WTC11 (cell line): ENCODE data around the gene VWC2. TPM values are rescaled to one million over a fixed set of nuclear protein-coding genes. Genes with fewer than 3 reads are reported as not detected.

Source experiments
- ATAC-seq: fragments of 200-7000 bp; cut with Tn5 transposase; 2 replicates; pipeline ENCODE4 v1.10.0; 2021; ENCODE audit warnings: mild to moderate bottlenecking, moderate library complexity
- CTCF ChIA-PET: fragments of 300-600 bp; sonication (Branson Sonifier 250); formaldehyde crosslinking; loops from one replicate; lab custom pipeline; 2021; ENCODE audit warnings: antibody characterized with exemption; lab: Charles Lee
- POLR2A ChIA-PET: fragments of 350-600 bp; sonication (Branson Sonifier 250); formaldehyde crosslinking; loops from one replicate; lab custom pipeline; 2021; ENCODE audit warnings: antibody characterized with exemption; lab: Charles Lee
- DNase-seq: peaks from one replicate; pipeline ENCODE4 v3.0.0; 2021; ENCODE audit warnings: low spot score
- H3K27ac Mint-ChIP-seq: 2 replicates; pipeline ENCODE4 v1.8.0; 2021; ENCODE audit warnings: mixed read lengths
- H3K27me3 Mint-ChIP-seq: 2 replicates; pipeline ENCODE4 v1.8.0; 2021; ENCODE audit warnings: low read depth, mild to moderate bottlenecking, moderate library complexity, mixed read lengths
- H3K36me3 Mint-ChIP-seq: 2 replicates; pipeline ENCODE4 v1.8.0; 2021; ENCODE audit warnings: mixed read lengths
- H3K4me1 Mint-ChIP-seq: 2 replicates; pipeline ENCODE4 v1.8.0; 2022; ENCODE audit warnings: mixed read lengths
- H3K4me3 Mint-ChIP-seq: 2 replicates; pipeline ENCODE4 v1.8.0; 2021; ENCODE audit warnings: mild to moderate bottlenecking, moderate library complexity, mixed read lengths
- H3K9me3 Mint-ChIP-seq: 2 replicates; pipeline ENCODE4 v1.8.0; 2021; ENCODE audit warnings: mixed read lengths
- ATF6 ChIP-seq: sonication (generic); formaldehyde crosslinking; IDR thresholded peaks from 2 replicates; pipeline ENCODE4 v1.8.1; 2023; ENCODE audit warnings: mild to moderate bottlenecking, missing genetic modification reagents
- ELF4 ChIP-seq: sonication (generic); formaldehyde crosslinking; IDR thresholded peaks from 2 replicates; pipeline ENCODE4 v1.8.1; 2022; ENCODE audit warnings: low read depth, mild to moderate bottlenecking, moderate library complexity, missing genetic modification reagents
- ESRRA ChIP-seq: sonication (generic); formaldehyde crosslinking; IDR thresholded peaks from 2 replicates; pipeline ENCODE4 v1.8.1; 2022; ENCODE audit warnings: mild to moderate bottlenecking, missing genetic modification reagents, borderline replicate concordance
- FOXP4 ChIP-seq: sonication (generic); formaldehyde crosslinking; IDR thresholded peaks from 2 replicates; pipeline ENCODE4 v1.8.0; 2022; ENCODE audit warnings: mild to moderate bottlenecking, missing genetic modification reagents
- HMGA2 ChIP-seq: fragments of 250-450 bp; sonication (Bioruptor Pico); IDR thresholded peaks from 2 replicates; pipeline ENCODE4 v1.4.0; 2021; ENCODE audit warnings: mild to moderate bottlenecking, moderate library complexity
- NFYB ChIP-seq: sonication (generic); formaldehyde crosslinking; conservative IDR thresholded peaks from 2 replicates; pipeline ENCODE4 v1.8.0; 2022; ENCODE audit warnings: low read depth, missing genetic modification reagents
- SMAD4 ChIP-seq: sonication (generic); formaldehyde crosslinking; IDR thresholded peaks from 2 replicates; pipeline ENCODE4 v1.8.0; 2022; ENCODE audit warnings: mild to moderate bottlenecking, missing genetic modification reagents
- ZBTB21 ChIP-seq: sonication (generic); formaldehyde crosslinking; IDR thresholded peaks from 2 replicates; pipeline ENCODE4 v1.8.1; 2023; ENCODE audit warnings: mild to moderate bottlenecking, missing genetic modification reagents, borderline replicate concordance
- ZMAT4 ChIP-seq: fragments of 250-450 bp; sonication (Bioruptor Pico); IDR thresholded peaks from 2 replicates; pipeline ENCODE4 v1.9.0; 2021; ENCODE audit warnings: mild to moderate bottlenecking
- ZNF121 ChIP-seq: sonication (generic); formaldehyde crosslinking; IDR thresholded peaks from 2 replicates; pipeline ENCODE4 v1.8.0; 2023; ENCODE audit warnings: missing genetic modification reagents
- ZNF138 ChIP-seq: sonication (generic); formaldehyde crosslinking; conservative IDR thresholded peaks from 2 replicates; pipeline ENCODE4 v1.8.1; 2022; ENCODE audit warnings: mild to moderate bottlenecking, moderate library complexity, missing genetic modification reagents
- ZNF281 ChIP-seq: sonication (generic); formaldehyde crosslinking; IDR thresholded peaks from 2 replicates; pipeline ENCODE4 v1.8.0; 2023; ENCODE audit warnings: mild to moderate bottlenecking, missing genetic modification reagents
- ZNF423 ChIP-seq: fragments of 250-450 bp; sonication (Bioruptor Pico); IDR thresholded peaks from 2 replicates; pipeline ENCODE4 v2.1.2; 2022; ENCODE audit warnings: mild to moderate bottlenecking, moderate library complexity
- ZNF671 ChIP-seq: fragments of 250-450 bp; sonication (Bioruptor Pico); IDR thresholded peaks from 2 replicates; pipeline ENCODE4 v1.8.0; 2021; ENCODE audit warnings: mild to moderate bottlenecking
- total RNA-seq: library from RNA; stranded (reverse); gene quantifications from 3 replicates; pipeline ENCODE4 v1.2.3, GENCODE V29; 2021
- TF ChIP-seq, protein P1 (sequence below): fragments of 250-450 bp; sonication (Bioruptor Pico); IDR thresholded peaks from 2 replicates; pipeline ENCODE4 v1.9.0; 2021; ENCODE audit warnings: moderate library complexity, mild to moderate bottlenecking, inconsistent platforms, borderline replicate concordance
- TF ChIP-seq, protein P2 (sequence below): sonication (generic); formaldehyde crosslinking; IDR thresholded peaks from 2 replicates; pipeline ENCODE4 v1.8.1; 2023; ENCODE audit warnings: mild to moderate bottlenecking, moderate library complexity, missing genetic modification reagents
- TF ChIP-seq, protein P3 (sequence below): sonication (generic); formaldehyde crosslinking; IDR thresholded peaks from 2 replicates; pipeline ENCODE4 v1.8.0; 2022; ENCODE audit warnings: mild to moderate bottlenecking, missing genetic modification reagents

VWC2 gene
- total RNA-seq, 1 experiment from 2014 or later, result 0.79 TPM

DNA sequence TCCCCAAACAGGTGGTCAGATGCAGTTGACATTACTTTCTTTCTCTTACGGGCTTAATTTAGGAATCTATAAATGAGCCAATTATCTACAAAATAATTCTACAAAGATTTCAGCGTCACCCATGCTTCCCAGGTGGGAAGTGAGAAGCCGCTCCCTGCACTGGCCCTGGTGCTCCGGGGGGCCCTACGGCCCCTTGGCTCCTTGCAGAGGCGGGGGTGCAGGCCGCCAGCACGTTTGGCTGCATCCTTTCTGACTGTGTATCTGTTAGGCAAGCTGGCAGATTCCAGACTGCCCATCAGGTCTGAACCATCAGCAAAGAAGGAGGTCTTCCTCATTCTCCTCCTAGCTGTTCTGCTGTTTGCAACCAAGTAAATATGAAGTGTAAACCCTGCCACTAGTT lies 16.3 kb downstream of the VWC2 start (continued):
- TF ChIP-seq FOXP4 (CRISPR knock-in tag) (no peak), ZBTB21 (CRISPR knock-in tag) (no peak)

DNA sequence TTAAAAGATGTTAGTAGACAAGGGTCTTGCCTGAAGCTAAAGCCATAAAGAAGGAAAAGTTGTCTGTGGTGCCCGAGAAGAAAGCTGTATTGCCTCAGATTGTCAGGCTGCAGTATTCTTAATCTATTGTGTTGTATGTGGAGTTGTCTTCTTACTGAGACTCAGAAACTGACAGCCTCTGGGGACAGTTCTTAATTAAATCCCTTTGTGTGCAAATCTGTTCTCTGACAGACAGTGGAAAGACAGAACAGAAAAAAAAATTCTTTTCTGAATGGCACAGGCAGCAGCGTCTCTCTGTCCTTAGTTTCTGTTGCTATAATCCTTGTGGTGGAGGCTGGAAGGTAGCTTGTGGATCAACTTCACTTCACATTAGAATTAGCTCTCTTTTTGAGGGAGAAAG lies 16.8 kb downstream of the VWC2 start:
- Mint-ChIP-seq H3K27ac (no peak overlapping the region), H3K27me3 (peaks cover 4% of the 10 kb centered on the region; the same call in 1 of the 2 replicates), H3K36me3 (peaks cover 10% of the 10 kb centered on the region; the same call in 1 of the 2 replicates), H3K4me1 (peaks cover 22% of the 10 kb centered on the region), H3K9me3 (peaks cover 33% of the 10 kb centered on the region), H3K4me3 (no peak overlapping the region)
- ATAC-seq, result no peak
- no peak for DNase-seq
- ChIA-PET CTCF (interaction anchor here (0.9 to 3.6 kb wide), 9 partner anchors 14 to 789 kb away, joined by 3 to 39 read pairs (median 5); no protein-coding TSS in a partner anchor), POLR2A (no interaction called here)
- TF ChIP-seq, protein P1, sequence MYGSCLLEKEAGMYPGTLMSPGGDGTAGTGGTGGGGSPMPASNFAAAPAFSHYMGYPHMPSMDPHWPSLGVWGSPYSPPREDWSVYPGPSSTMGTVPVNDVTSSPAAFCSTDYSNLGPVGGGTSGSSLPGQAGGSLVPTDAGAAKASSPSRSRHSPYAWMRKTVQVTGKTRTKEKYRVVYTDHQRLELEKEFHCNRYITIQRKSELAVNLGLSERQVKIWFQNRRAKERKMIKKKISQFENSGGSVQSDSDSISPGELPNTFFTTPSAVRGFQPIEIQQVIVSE, result no peak
- TF ChIP-seq ELF4 (no peak), ZMAT4 (CRISPR knock-in tag) (no peak), ZNF423 (CRISPR knock-in tag) (no peak), ATF6 (CRISPR knock-in tag) (no peak), ZNF671 (CRISPR knock-in tag) (no peak), HMGA2 (CRISPR knock-in tag) (no peak), SMAD4 (CRISPR knock-in tag) (no peak), NFYB (CRISPR knock-in tag) (no peak), ZNF138 (CRISPR knock-in tag) (no peak), ESRRA (CRISPR knock-in tag) (no peak), ZNF281 (no peak), ZNF121 (CRISPR knock-in tag) (no peak)
- TF ChIP-seq, protein P2, sequence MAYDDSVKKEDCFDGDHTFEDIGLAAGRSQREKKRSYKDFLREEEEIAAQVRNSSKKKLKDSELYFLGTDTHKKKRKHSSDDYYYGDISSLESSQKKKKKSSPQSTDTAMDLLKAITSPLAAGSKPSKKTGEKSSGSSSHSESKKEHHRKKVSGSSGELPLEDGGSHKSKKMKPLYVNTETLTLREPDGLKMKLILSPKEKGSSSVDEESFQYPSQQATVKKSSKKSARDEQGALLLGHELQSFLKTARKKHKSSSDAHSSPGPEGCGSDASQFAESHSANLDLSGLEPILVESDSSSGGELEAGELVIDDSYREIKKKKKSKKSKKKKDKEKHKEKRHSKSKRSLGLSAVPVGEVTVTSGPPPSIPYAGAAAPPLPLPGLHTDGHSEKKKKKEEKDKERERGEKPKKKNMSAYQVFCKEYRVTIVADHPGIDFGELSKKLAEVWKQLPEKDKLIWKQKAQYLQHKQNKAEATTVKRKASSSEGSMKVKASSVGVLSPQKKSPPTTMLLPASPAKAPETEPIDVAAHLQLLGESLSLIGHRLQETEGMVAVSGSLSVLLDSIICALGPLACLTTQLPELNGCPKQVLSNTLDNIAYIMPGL (CRISPR knock-in tag), result no peak
- TF ChIP-seq, protein P3, sequence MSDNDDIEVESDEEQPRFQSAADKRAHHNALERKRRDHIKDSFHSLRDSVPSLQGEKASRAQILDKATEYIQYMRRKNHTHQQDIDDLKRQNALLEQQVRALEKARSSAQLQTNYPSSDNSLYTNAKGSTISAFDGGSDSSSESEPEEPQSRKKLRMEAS (CRISPR knock-in tag), result no peak
